PC-9 (cell line): ENCODE data around the gene ARHGAP6. TPM values are rescaled to one million over a fixed set of nuclear protein-coding genes. Genes with fewer than 3 reads are reported as not detected.

Source experiments
- BruUV-seq: library from RNA; stranded (reverse); fragments of 400-500 nt; replicated peaks from 2 replicates; lab custom pipeline; 2021; lab: Mats Ljungman, UMichigan
- CTCF ChIA-PET: fragments of 300-600 bp; sonication (Branson Sonifier 250); formaldehyde crosslinking; loops from one replicate; lab custom pipeline; 2022; ENCODE audit warnings: antibody characterized with exemption; lab: Charles Lee
- POLR2A ChIA-PET: fragments of 300-600 bp; sonication (Branson Sonifier 250); formaldehyde crosslinking; loops from one replicate; lab custom pipeline; 2022; ENCODE audit warnings: antibody characterized with exemption; ENCODE audit not compliant: unreplicated experiment; lab: Charles Lee
- DNase-seq, 2 experiments: peaks; one replicate each; pipeline versions ENCODE4 v3.0.0 to v3.0.0-alpha.2; 2015 to 2022; ENCODE audit warnings: mixed read lengths in 1 of 2
- H2AFZ ChIP-seq: fragments of 200-600 bp; sonication (generic); 2 replicates; pipeline ENCODE4 v1.8.1; 2017; ENCODE audit warnings: antibody characterized with exemption
- H3F3A ChIP-seq: fragments of 200-600 bp; sonication (generic); 2 replicates; pipeline ENCODE4 v1.8.1; 2017; ENCODE audit warnings: antibody characterized with exemption, mild to moderate bottlenecking, low read depth; ENCODE audit not compliant: insufficient read depth
- H3K27ac ChIP-seq: fragments of 200-600 bp; sonication (generic); 2 replicates; pipeline ENCODE4 v1.6.1; 2016; ENCODE audit warnings: mixed run types
- H3K27me3 ChIP-seq: fragments of 200-600 bp; sonication (generic); 2 replicates; pipeline ENCODE4 v1.6.1; 2016; ENCODE audit warnings: low read depth, mixed run types; ENCODE audit not compliant: insufficient read depth
- H3K36me3 ChIP-seq: fragments of 200-600 bp; sonication (generic); 2 replicates; pipeline ENCODE4 v1.6.1; 2016; ENCODE audit warnings: low read depth, mixed run types
- H3K4me1 ChIP-seq: fragments of 200-600 bp; sonication (generic); replicated peaks from 2 replicates; pipeline ENCODE4 v1.6.1; 2016; ENCODE audit warnings: mixed run types; ENCODE audit not compliant: insufficient read depth
- H3K4me2 ChIP-seq: fragments of 200-600 bp; sonication (generic); 2 replicates; pipeline ENCODE4 v1.6.1; 2017; ENCODE audit warnings: mixed run types
- H3K4me3 ChIP-seq: fragments of 200-600 bp; sonication (generic); 2 replicates; pipeline ENCODE4 v1.6.1; 2016; ENCODE audit warnings: mixed run types
- H3K79me2 ChIP-seq: fragments of 200-600 bp; sonication (generic); 2 replicates; pipeline ENCODE4 v1.6.1; 2017; ENCODE audit warnings: low read depth, mixed run types
- H3K9me2 ChIP-seq: fragments of 200-600 bp; sonication (generic); 2 replicates; pipeline ENCODE4 v1.8.1; 2017; ENCODE audit warnings: mild to moderate bottlenecking; ENCODE audit not compliant: insufficient read depth
- H3K9me3 ChIP-seq: fragments of 200-600 bp; sonication (generic); 2 replicates; pipeline ENCODE4 v1.8.1; 2016; ENCODE audit warnings: low read depth; ENCODE audit not compliant: insufficient read depth
- H4K20me1 ChIP-seq: fragments of 200-600 bp; sonication (generic); 2 replicates; pipeline ENCODE4 v1.8.1; 2017; ENCODE audit not compliant: insufficient read depth
- CTCF ChIP-seq: fragments of 200-600 bp; sonication (generic); conservative IDR thresholded peaks from 2 replicates; pipeline ENCODE4 v1.6.1; 2017; ENCODE audit warnings: mixed run types, antibody characterized with exemption, mild to moderate bottlenecking, moderate library complexity
- EZH2 ChIP-seq: fragments of 200-600 bp; sonication (generic); IDR thresholded peaks from 2 replicates; pipeline ENCODE4 v1.8.0; 2017; ENCODE audit warnings: antibody characterized with exemption, low read depth
- intact Hi-C: fragments of 100-400 bp; cut with micrococcal nuclease; formaldehyde crosslinking; loops from one replicate; pipeline ENCODE4 v1.10.0; 2022; ENCODE audit not compliant: unreplicated experiment
- total RNA-seq: library from RNA; stranded (reverse); gene quantifications from 2 replicates; pipeline ENCODE4 v1.2.3, GENCODE V29; 2021

The ARHGAP6 gene
- total RNA-seq, 1 experiment from 2014 or later, result not detected

- H3K79me2 ChIP-seq, result no peaks in the 10 kb centered on the region
- no TSS peak for BruUV-seq
- TF ChIP-seq CTCF (no peak), EZH2 (no peak)
These were observed 191.7 kb downstream of the ARHGAP6 start for GRCh38 chrX:11474021-11474420.

DNA sequence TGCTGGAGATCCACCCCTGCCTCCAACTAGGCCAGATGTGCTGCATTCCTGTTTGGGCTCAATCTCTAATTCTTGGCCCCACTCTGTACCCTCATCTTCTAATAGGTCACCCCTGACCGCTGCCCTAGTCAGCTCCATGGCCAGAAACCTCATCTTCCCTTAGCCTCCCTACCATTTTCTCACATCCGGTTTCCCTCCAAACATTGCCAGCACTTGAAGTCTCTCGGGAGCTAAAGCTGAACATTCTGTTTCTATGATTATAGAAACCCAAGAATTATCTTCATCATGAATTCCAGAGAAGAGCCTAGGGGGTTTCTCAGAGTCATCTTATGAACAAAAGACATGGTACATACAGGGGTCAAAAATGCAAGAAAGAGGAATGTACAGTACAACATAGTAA lies 192.8 kb downstream of the ARHGAP6 start:
- H3K79me2 ChIP-seq, result no peaks in the 10 kb centered on the region
- H3K27ac ChIP-seq, result no peak overlapping the region
- H3K4me2 ChIP-seq, result no peak overlapping the region
- no peaks in the 10 kb centered on the region for H3K9me2 ChIP-seq
- no peak for DNase-seq
- H3K36me3 ChIP-seq, result no peaks in the 10 kb centered on the region
- no peaks in the 10 kb centered on the region for H3K27me3 ChIP-seq
- H3F3A ChIP-seq, result no peaks in the 10 kb centered on the region
- no peaks in the 10 kb centered on the region for H4K20me1 ChIP-seq
- no peaks in the 10 kb centered on the region for H3K4me1 ChIP-seq
- H2AFZ ChIP-seq, result no peak overlapping the region
- TF ChIP-seq CTCF, result no peak
- TF ChIP-seq EZH2, result no peak
- CTCF ChIA-PET, result no interaction called here
- no peaks in the 10 kb centered on the region for H3K9me3 ChIP-seq
- no peak overlapping the region for H3K4me3 ChIP-seq
- intact Hi-C loops, result no loop called here
- no TSS peak for BruUV-seq
- POLR2A ChIA-PET, result no interaction called here

More at GRCh38 chrX:11474021-11474420, 191.7 kb downstream of the ARHGAP6 start:
- ChIA-PET CTCF (no interaction called here), POLR2A (no interaction called here)
- no peaks in the 10 kb centered on the region for H3K27me3 ChIP-seq
- H3K9me3 ChIP-seq, result no peaks in the 10 kb centered on the region
- H3K27ac ChIP-seq, result no peak overlapping the region
- no peaks in the 10 kb centered on the region for H4K20me1 ChIP-seq
- no peak for DNase-seq
- H3K9me2 ChIP-seq, result no peaks in the 10 kb centered on the region
- no peaks in the 10 kb centered on the region for H3K36me3 ChIP-seq
- no peak overlapping the region for H2AFZ ChIP-seq
- no peak overlapping the region for H3K4me3 ChIP-seq
- H3K4me2 ChIP-seq, result no peak overlapping the region
- intact Hi-C loops, result no loop called here
- H3K4me1 ChIP-seq, result no peaks in the 10 kb centered on the region
- H3F3A ChIP-seq, result no peaks in the 10 kb centered on the region

- intact Hi-C loops, result no loop called here
- Histone ChIP-seq H3K27me3 (no peaks in the 10 kb centered on the region), H3K9me2 (no peaks in the 10 kb centered on the region), H3K36me3 (no peaks in the 10 kb centered on the region), H3K4me2 (no peak overlapping the region), H3K4me1 (no peaks in the 10 kb centered on the region), H3K79me2 (no peaks in the 10 kb centered on the region), H3K4me3 (no peak overlapping the region), H3K27ac (no peak overlapping the region), H2AFZ (no peak overlapping the region), H3F3A (no peaks in the 10 kb centered on the region), H3K9me3 (no peaks in the 10 kb centered on the region), H4K20me1 (no peaks in the 10 kb centered on the region)
- BruUV-seq, result no TSS peak
- ChIA-PET CTCF (no interaction called here), POLR2A (no interaction called here)
- no peak for DNase-seq
- TF ChIP-seq CTCF, result no peak
These were observed 193.3 kb downstream of the ARHGAP6 start for GRCh38 chrX:11472381-11472780.
